ENCODE results near the gene ERP44.
"Not testable (repeated sequence)": the region's sequence is repeated elsewhere in the genome, so short reads cannot be mapped to it uniquely, and the experiment has no call there.

ERP44 gene

DNA sequence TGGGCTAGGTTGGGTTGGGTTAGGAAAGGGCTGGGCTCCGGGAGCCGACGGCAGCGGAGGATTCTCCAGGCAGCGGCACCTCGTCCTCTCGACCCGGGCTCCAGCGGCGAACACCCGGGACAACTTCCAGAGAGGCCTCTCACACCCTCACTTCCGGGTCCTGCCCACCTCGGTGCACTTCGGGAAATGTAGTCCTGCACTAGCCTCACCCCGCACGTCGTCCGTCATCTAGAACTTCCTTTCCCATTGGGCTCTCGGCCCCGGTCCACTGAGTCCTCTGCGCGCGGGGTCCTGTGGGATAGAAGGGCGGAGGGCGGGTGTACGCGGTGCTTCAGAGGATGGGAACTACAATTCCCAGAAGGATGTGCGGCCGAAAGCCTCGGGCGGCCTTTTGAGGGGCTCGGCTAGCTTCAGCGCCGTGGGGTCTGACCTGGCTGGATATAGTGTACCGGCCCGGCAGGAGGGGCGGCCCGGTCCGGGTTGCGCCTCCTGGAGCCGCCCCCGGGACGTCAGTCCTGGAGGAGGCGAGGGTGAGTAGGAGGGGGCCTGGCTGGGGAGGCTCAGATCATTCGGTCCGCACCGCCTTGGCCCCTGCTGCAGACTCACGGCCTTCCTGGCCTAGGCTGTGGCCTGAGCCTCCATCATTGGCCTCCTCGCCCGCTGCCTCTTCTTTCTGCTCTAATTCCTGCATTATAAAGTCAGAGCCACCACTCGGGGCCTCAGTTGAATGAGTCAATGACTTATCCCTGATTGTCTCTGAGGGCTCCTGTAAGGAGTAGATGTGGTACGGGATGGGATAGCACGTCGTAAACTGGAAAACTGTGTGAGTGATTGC, at the start of gene ERP44, which contains the start of gene INVS:
Gene ERP44 (minus strand): TSS at position 114 of the 835 bp plus-strand sequence. CDS start 160 bp downstream, outside the sequence.
Gene INVS (plus strand): TSS at position 357 of the 835 bp plus-strand sequence. CDS start 5,279 bp downstream, outside the sequence.
- DNase-seq (ENCODE audit: low read depth), result peak; percentile 99
- TF ChIP-seq POLR2A (IDR thresholded peaks at IDR 0.05; ENCODE audit: extremely low read depth, insufficient read length) (peak; percentile 76), MAX (IDR thresholded peaks at IDR 0.05; ENCODE audit: low read depth, low read length) (no peak), CTCF (IDR thresholded peaks at IDR 0.05; ENCODE audit: low read depth, low read length) (no peak), MYC (IDR thresholded peaks at IDR 0.05; ENCODE audit: low read depth, low read length) (peak; percentile 71)
- H3K4me3 ChIP-seq (ENCODE audit: low read depth, low read length), result peak within 1 kb of the TSS; percentile 99

- not testable (repeated sequence) for DNase-seq (ENCODE audit: low read depth); H3K4me3 ChIP-seq (ENCODE audit: low read depth, low read length)
Observed at GRCh38 chr9:100145976-100146375, 47.2 kb upstream of the ERP44 start.

GRCh38 chr9:100145167-100145934, 46.6 kb upstream of the ERP44 start:
- not testable (repeated sequence) for H3K4me3 ChIP-seq (ENCODE audit: low read depth, low read length)

GRCh38 chr9:100141862-100142261, 43.1 kb upstream of the ERP44 start:
- not testable (repeated sequence) for DNase-seq (ENCODE audit: low read depth); H3K4me3 ChIP-seq (ENCODE audit: low read depth, low read length)

More at GRCh38 chr9:100145167-100145934, 46.6 kb upstream of the ERP44 start:
- not testable (repeated sequence) for DNase-seq (ENCODE audit: low read depth)

- H3K4me3 ChIP-seq (ENCODE audit: low read depth, low read length); DNase-seq (ENCODE audit: low read depth): not testable (repeated sequence)
Observed at GRCh38 chr9:100140303-100140702, 41.5 kb upstream of the ERP44 start.

GRCh38 chr9:100136799-100137198, 38.0 kb upstream of the ERP44 start:
- DNase-seq (ENCODE audit: low read depth); H3K4me3 ChIP-seq (ENCODE audit: low read depth, low read length): not testable (repeated sequence)

GRCh38 chr9:100134731-100135130, 35.9 kb upstream of the ERP44 start:
- no peak overlapping the region for H3K4me3 ChIP-seq (ENCODE audit: low read depth, low read length)
- no peak for DNase-seq (ENCODE audit: low read depth)
- TF ChIP-seq MAX (IDR thresholded peaks at IDR 0.05; ENCODE audit: low read depth, low read length) (no peak), MYC (IDR thresholded peaks at IDR 0.05; ENCODE audit: low read depth, low read length) (no peak), CTCF (IDR thresholded peaks at IDR 0.05; ENCODE audit: low read depth, low read length) (no peak), POLR2A (IDR thresholded peaks at IDR 0.05; ENCODE audit: extremely low read depth, insufficient read length) (no peak)

- TF ChIP-seq POLR2A (IDR thresholded peaks at IDR 0.05; ENCODE audit: extremely low read depth, insufficient read length) (no peak), CTCF (IDR thresholded peaks at IDR 0.05; ENCODE audit: low read depth, low read length) (no peak), MYC (IDR thresholded peaks at IDR 0.05; ENCODE audit: low read depth, low read length) (no peak), MAX (IDR thresholded peaks at IDR 0.05; ENCODE audit: low read depth, low read length) (no peak)
- H3K4me3 ChIP-seq (ENCODE audit: low read depth, low read length), result no peak overlapping the region
- DNase-seq (ENCODE audit: low read depth), result no peak
Observed at GRCh38 chr9:100131875-100132430, 33.2 kb upstream of the ERP44 start.
